PC-3 (cell line): ENCODE data around the gene AGBL3. TPM values are rescaled to one million over a fixed set of nuclear protein-coding genes. Genes with fewer than 3 reads are reported as not detected.

Experiments used
- ATAC-seq: fragments of 200-7000 bp; cut with Tn5 transposase; 2 replicates; pipeline ENCODE4 v1.9.1; 2020; ENCODE audit warnings: mild to moderate bottlenecking, moderate library complexity
- BruUV-seq: library from RNA; stranded (reverse); fragments of 400-500 nt; replicated peaks from 2 replicates; lab custom pipeline; 2021; lab: Mats Ljungman, UMichigan
- CTCF ChIA-PET: fragments of 300-600 bp; sonication (Branson Sonifier 250); formaldehyde crosslinking; loops from one replicate; lab custom pipeline; 2022; ENCODE audit warnings: antibody characterized with exemption; lab: Charles Lee
- POLR2A ChIA-PET: fragments of 300-600 bp; sonication (Branson Sonifier 250); formaldehyde crosslinking; loops from one replicate; lab custom pipeline; 2022; ENCODE audit warnings: antibody characterized with exemption; ENCODE audit not compliant: unreplicated experiment; lab: Charles Lee
- DNase-seq: peaks from one replicate; pipeline ENCODE4 v3.0.0-alpha.2; 2015
- H2AFZ ChIP-seq: fragments of 300-600 bp; sonication (generic); 2 replicates; pipeline ENCODE4 v1.6.0; 2016; ENCODE audit warnings: antibody characterized with exemption, low read length
- H3F3A ChIP-seq: fragments of 300-600 bp; sonication (generic); one replicate; pipeline ENCODE4 v1.6.0; 2017; ENCODE audit warnings: antibody characterized with exemption, low read length, control low read depth, mild to moderate bottlenecking; ENCODE audit not compliant: unreplicated experiment
- H3K27ac ChIP-seq: fragments of 300-600 bp; sonication (generic); 2 replicates; pipeline ENCODE4 v1.5.1; 2016; ENCODE audit warnings: mild to moderate bottlenecking, low read length
- H3K27me3 ChIP-seq: fragments of 300-600 bp; sonication (generic); 2 replicates; pipeline ENCODE4 v1.6.1; 2016; ENCODE audit warnings: low read length, mixed read lengths
- H3K36me3 ChIP-seq: fragments of 300-600 bp; sonication (generic); 2 replicates; pipeline ENCODE4 v1.6.1; 2016; ENCODE audit warnings: low read depth, mixed run types, low read length, mixed read lengths
- H3K4me1 ChIP-seq: fragments of 300-600 bp; sonication (generic); 2 replicates; pipeline ENCODE4 v1.5.1; 2016; ENCODE audit warnings: low read length; ENCODE audit not compliant: insufficient read depth
- H3K4me2 ChIP-seq: fragments of 300-600 bp; sonication (generic); 2 replicates; pipeline ENCODE4 v1.6.0; 2016; ENCODE audit warnings: low read length
- H3K4me3 ChIP-seq: fragments of 300-600 bp; sonication (generic); 2 replicates; pipeline ENCODE4 v1.5.1; 2016; ENCODE audit warnings: mild to moderate bottlenecking, low read length, mixed read lengths
- H3K79me2 ChIP-seq: fragments of 300-600 bp; sonication (generic); 2 replicates; pipeline ENCODE4 v1.6.1; 2017; ENCODE audit warnings: low read length, mixed read lengths
- H3K9ac ChIP-seq: fragments of 300-600 bp; sonication (generic); 2 replicates; pipeline ENCODE4 v1.6.0; 2016; ENCODE audit warnings: mild to moderate bottlenecking, low read length
- H3K9me2 ChIP-seq: fragments of 300-600 bp; sonication (generic); replicated peaks from 2 replicates; pipeline ENCODE4 v1.6.1; 2016; ENCODE audit warnings: mixed run types, low read length, mixed read lengths
- H3K9me3 ChIP-seq: fragments of 300-600 bp; sonication (generic); 2 replicates; pipeline ENCODE4 v1.6.1; 2016; ENCODE audit warnings: low read length, mixed read lengths
- H4K20me1 ChIP-seq: fragments of 300-600 bp; sonication (generic); 2 replicates; pipeline ENCODE4 v1.6.1; 2016; ENCODE audit warnings: low read length, mixed read lengths
- EZH2 ChIP-seq: fragments of 300-600 bp; sonication (generic); IDR thresholded peaks from one replicate; pipeline ENCODE4 v1.6.1; 2017; ENCODE audit warnings: antibody characterized with exemption, mild to moderate bottlenecking, low read length; ENCODE audit not compliant: unreplicated experiment
- EZH2phosphoT487 ChIP-seq: fragments of 300-600 bp; sonication (generic); IDR thresholded peaks from 2 replicates; pipeline ENCODE4 v1.6.1; 2018; ENCODE audit warnings: mild to moderate bottlenecking, antibody characterized with exemption, low read length, borderline replicate concordance
- intact Hi-C: fragments of 100-400 bp; cut with micrococcal nuclease; formaldehyde crosslinking; loops from 2 replicates; pipeline ENCODE4 v1.9.0; 2023
- total RNA-seq: library from RNA; depleted of rRNA; stranded (reverse); fragments of >200 nt; gene quantifications from 2 replicates; pipeline ENCODE4 v1.2.3, GENCODE V29; 2014
- TF ChIP-seq, protein P1 (sequence below): fragments of 300-600 bp; sonication (generic); conservative IDR thresholded peaks from 2 replicates; pipeline ENCODE4 v1.5.1; 2017; ENCODE audit warnings: antibody characterized with exemption, low read depth, mild to moderate bottlenecking, low read length

AGBL3 gene
- total RNA-seq, 1 experiment from 2014 or later, result 2.5 TPM

GRCh38 chr7:135077642-135078041 is 91.3 kb downstream of the AGBL3 start:
- BruUV-seq, result no TSS peak
- ATAC-seq, result no peak
- Histone ChIP-seq H3K9me2 (no peaks in the 10 kb centered on the region), H3F3A (no peaks in the 10 kb centered on the region), H2AFZ (no peak overlapping the region), H3K79me2 (no peaks in the 10 kb centered on the region), H4K20me1 (no peaks in the 10 kb centered on the region), H3K9ac (no peak overlapping the region), H3K27ac (no peak overlapping the region), H3K9me3 (no peaks in the 10 kb centered on the region), H3K4me2 (no peak overlapping the region), H3K36me3 (no peaks in the 10 kb centered on the region), H3K27me3 (peaks cover 30% of the 10 kb centered on the region), H3K4me1 (no peaks in the 10 kb centered on the region), H3K4me3 (no peak overlapping the region)
- intact Hi-C loops, result no loop called here
- TF ChIP-seq EZH2phosphoT487 (no peak), EZH2 (no peak)
- TF ChIP-seq, protein P1, sequence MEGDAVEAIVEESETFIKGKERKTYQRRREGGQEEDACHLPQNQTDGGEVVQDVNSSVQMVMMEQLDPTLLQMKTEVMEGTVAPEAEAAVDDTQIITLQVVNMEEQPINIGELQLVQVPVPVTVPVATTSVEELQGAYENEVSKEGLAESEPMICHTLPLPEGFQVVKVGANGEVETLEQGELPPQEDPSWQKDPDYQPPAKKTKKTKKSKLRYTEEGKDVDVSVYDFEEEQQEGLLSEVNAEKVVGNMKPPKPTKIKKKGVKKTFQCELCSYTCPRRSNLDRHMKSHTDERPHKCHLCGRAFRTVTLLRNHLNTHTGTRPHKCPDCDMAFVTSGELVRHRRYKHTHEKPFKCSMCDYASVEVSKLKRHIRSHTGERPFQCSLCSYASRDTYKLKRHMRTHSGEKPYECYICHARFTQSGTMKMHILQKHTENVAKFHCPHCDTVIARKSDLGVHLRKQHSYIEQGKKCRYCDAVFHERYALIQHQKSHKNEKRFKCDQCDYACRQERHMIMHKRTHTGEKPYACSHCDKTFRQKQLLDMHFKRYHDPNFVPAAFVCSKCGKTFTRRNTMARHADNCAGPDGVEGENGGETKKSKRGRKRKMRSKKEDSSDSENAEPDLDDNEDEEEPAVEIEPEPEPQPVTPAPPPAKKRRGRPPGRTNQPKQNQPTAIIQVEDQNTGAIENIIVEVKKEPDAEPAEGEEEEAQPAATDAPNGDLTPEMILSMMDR, result no peak
- no peak for DNase-seq
- ChIA-PET CTCF (no interaction called here), POLR2A (no interaction called here)

GRCh38 chr7:135078051-135078450 is 91.7 kb downstream of the AGBL3 start:
- Histone ChIP-seq H3K9me3 (no peaks in the 10 kb centered on the region), H3K4me2 (no peak overlapping the region), H3K4me3 (no peak overlapping the region), H3F3A (no peaks in the 10 kb centered on the region), H3K9ac (no peak overlapping the region), H3K4me1 (no peaks in the 10 kb centered on the region), H4K20me1 (no peaks in the 10 kb centered on the region), H2AFZ (no peak overlapping the region), H3K36me3 (no peaks in the 10 kb centered on the region), H3K79me2 (no peaks in the 10 kb centered on the region), H3K27me3 (peaks cover 33% of the 10 kb centered on the region), H3K27ac (no peak overlapping the region), H3K9me2 (no peaks in the 10 kb centered on the region)
- no peak for TF ChIP-seq EZH2
- TF ChIP-seq, protein P1, result no peak
- TF ChIP-seq EZH2phosphoT487, result no peak
- no peak for ATAC-seq
- no peak for DNase-seq
- CTCF ChIA-PET, result no interaction called here
- intact Hi-C loops, result no loop called here
- POLR2A ChIA-PET, result no interaction called here
- no TSS peak for BruUV-seq

DNA sequence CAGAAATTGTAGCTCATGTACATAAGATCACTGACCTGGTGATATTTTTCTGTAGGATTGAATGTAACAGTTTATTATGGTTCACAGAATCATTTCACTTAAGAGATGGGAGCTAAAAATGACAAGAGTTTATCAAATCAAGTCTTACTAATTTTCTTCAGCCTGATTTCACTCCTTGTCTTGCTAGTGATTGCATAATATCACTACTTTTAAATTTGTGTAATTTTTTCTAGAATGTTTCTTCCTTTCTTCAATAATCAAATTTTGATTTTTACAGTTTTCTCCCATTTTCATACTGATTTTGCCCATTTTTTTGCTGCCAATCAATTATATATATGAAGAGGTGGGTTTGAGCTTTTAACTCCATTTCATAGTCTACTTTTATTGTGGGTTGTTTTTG is 92.8 kb downstream of the AGBL3 start:
- Histone ChIP-seq H3K9me3 (no peaks in the 10 kb centered on the region), H2AFZ (no peak overlapping the region), H4K20me1 (no peaks in the 10 kb centered on the region), H3K27ac (no peak overlapping the region), H3K9me2 (no peaks in the 10 kb centered on the region), H3K36me3 (no peaks in the 10 kb centered on the region), H3F3A (no peaks in the 10 kb centered on the region), H3K4me2 (no peak overlapping the region), H3K4me1 (no peaks in the 10 kb centered on the region), H3K27me3 (peaks cover 35% of the 10 kb centered on the region), H3K9ac (no peak overlapping the region), H3K4me3 (no peak overlapping the region), H3K79me2 (no peaks in the 10 kb centered on the region)
- ChIA-PET CTCF (no interaction called here), POLR2A (no interaction called here)
- intact Hi-C loops, result no loop called here
- ATAC-seq (no peak), DNase-seq (no peak)
- TF ChIP-seq EZH2phosphoT487 (no peak), EZH2 (no peak)
- TF ChIP-seq, protein P1, result no peak
- no TSS peak for BruUV-seq
